HepG2 (cell line): ENCODE measurements around the gene ANKRD65. TPM values are rescaled to one million over a fixed set of nuclear protein-coding genes. Genes with fewer than 3 reads are reported as not detected.
A peak's percentile ranks its signal among the peaks of the same experiment; 100 is the strongest.

ENCODE experiments used
- AGO1 ChIP-seq: fragments of 200-400 bp; formaldehyde crosslinking; IDR thresholded peaks from 2 replicates; pipeline ENCODE4 v1.6.1; 2017; ENCODE audit warnings: mild to moderate bottlenecking, low read depth, low read length, moderate library complexity; ENCODE audit not compliant: poor library complexity, severe bottlenecking
- ATF5 ChIP-seq: sonication (generic); formaldehyde crosslinking; IDR thresholded peaks from 2 replicates; pipeline ENCODE4 v1.4.0; 2020; ENCODE audit warnings: mild to moderate bottlenecking, low read depth, missing genetic modification reagents
- CC2D1A ChIP-seq: sonication (generic); formaldehyde crosslinking; IDR thresholded peaks from 2 replicates; pipeline ENCODE4 v1.8.1; 2023; ENCODE audit warnings: mild to moderate bottlenecking, missing genetic modification reagents
- CCAR2 ChIP-seq: fragments of 200-400 bp; formaldehyde crosslinking; optimal IDR thresholded peaks from 2 replicates; pipeline ENCODE3; 2018; ENCODE audit warnings: low read depth, mild to moderate bottlenecking, low read length, moderate library complexity
- CERS6 ChIP-seq: sonication (generic); formaldehyde crosslinking; IDR thresholded peaks from 2 replicates; pipeline ENCODE4 v1.5.0; 2020; ENCODE audit warnings: missing genetic modification reagents
- CSRNP1 ChIP-seq: sonication (generic); formaldehyde crosslinking; IDR thresholded peaks from 2 replicates; pipeline ENCODE4 v1.8.1; 2023; ENCODE audit warnings: mild to moderate bottlenecking, missing genetic modification reagents
- FOSL2 ChIP-seq: sonication (generic); formaldehyde crosslinking; IDR thresholded peaks from 2 replicates; pipeline ENCODE4 v1.4.0; 2020; ENCODE audit warnings: missing genetic modification reagents
- FOXP4 ChIP-seq: sonication (generic); formaldehyde crosslinking; IDR thresholded peaks from 2 replicates; pipeline ENCODE4 v1.4.0; 2020; ENCODE audit warnings: missing genetic modification reagents
- JUNB ChIP-seq: sonication (generic); formaldehyde crosslinking; IDR thresholded peaks from 2 replicates; pipeline ENCODE4 v1.8.0; 2022; ENCODE audit warnings: missing genetic modification reagents, mild to moderate bottlenecking, borderline replicate concordance
- KLF13 ChIP-seq: sonication (generic); formaldehyde crosslinking; IDR thresholded peaks from 2 replicates; pipeline ENCODE4 v1.4.0; 2020; ENCODE audit warnings: mild to moderate bottlenecking, missing genetic modification reagents
- KLF15 ChIP-seq: sonication (generic); formaldehyde crosslinking; IDR thresholded peaks from 2 replicates; pipeline ENCODE4 v1.8.1; 2023; ENCODE audit warnings: borderline replicate concordance, mild to moderate bottlenecking, inconsistent platforms, missing genetic modification reagents, mixed read lengths
- MEIS2 ChIP-seq: sonication (generic); formaldehyde crosslinking; IDR thresholded peaks from 2 replicates; pipeline ENCODE4 v1.9.0; 2021; ENCODE audit warnings: mild to moderate bottlenecking, missing genetic modification reagents
- MXI1 ChIP-seq: IDR thresholded peaks from 3 replicates; pipeline ENCODE4 v1.6.1; 2012; ENCODE audit warnings: low read depth, low read length, inconsistent platforms, borderline replicate concordance
- NR2F2 ChIP-seq: IDR thresholded peaks from 2 replicates; pipeline ENCODE4 v1.6.1; 2012; ENCODE audit warnings: low read depth, inconsistent platforms, borderline replicate concordance
- PHF5A ChIP-seq: IDR thresholded peaks from one replicate; pipeline ENCODE4 v1.6.1; 2018; ENCODE audit warnings: low read depth, missing genetic modification reagents; ENCODE audit not compliant: unreplicated experiment
- REXO4 ChIP-seq: sonication (generic); formaldehyde crosslinking; IDR thresholded peaks from 2 replicates; pipeline ENCODE4 v1.8.0; 2022; ENCODE audit warnings: missing genetic modification reagents, mild to moderate bottlenecking, borderline replicate concordance
- SP140L ChIP-seq: sonication (generic); formaldehyde crosslinking; IDR thresholded peaks from 2 replicates; pipeline ENCODE4 v1.4.0; 2020; ENCODE audit warnings: missing genetic modification reagents, borderline replicate concordance
- TEF ChIP-seq: sonication (generic); formaldehyde crosslinking; IDR thresholded peaks from 2 replicates; pipeline ENCODE4 v1.5.0; 2020; ENCODE audit warnings: missing genetic modification reagents
- ZNF138 ChIP-seq: sonication (generic); formaldehyde crosslinking; IDR thresholded peaks from 2 replicates; pipeline ENCODE4 v1.5.0; 2020; ENCODE audit warnings: mild to moderate bottlenecking, low read depth, missing genetic modification reagents
- ZNF468 ChIP-seq: sonication (generic); formaldehyde crosslinking; IDR thresholded peaks from 2 replicates; pipeline ENCODE4 v1.8.0; 2022; ENCODE audit warnings: mild to moderate bottlenecking, moderate library complexity, missing genetic modification reagents
- ZNF530 ChIP-seq: sonication (generic); formaldehyde crosslinking; IDR thresholded peaks from 2 replicates; pipeline ENCODE4 v1.5.0; 2020; ENCODE audit warnings: low read depth, mild to moderate bottlenecking, missing genetic modification reagents
- ZNF597 ChIP-seq: sonication (generic); formaldehyde crosslinking; IDR thresholded peaks from 2 replicates; pipeline ENCODE4 v1.5.0; 2020; ENCODE audit warnings: missing genetic modification reagents
- ZNF781 ChIP-seq: sonication (generic); formaldehyde crosslinking; IDR thresholded peaks from 2 replicates; pipeline ENCODE4 v1.5.1; 2020; ENCODE audit warnings: borderline replicate concordance, mild to moderate bottlenecking, missing genetic modification reagents; ENCODE audit errors: not compliant biosample characterization
- polyA plus RNA-seq, 8 experiments: library from polyadenylated mRNA; depleted of rRNA in 3 of 8; stranded (reverse) in 7 of 8; unstranded in 1 of 8; fragments of >200 nt; fragmentation: Illumina TruSeq in 4 of 8; extraction: Trizol in 4 of 8; gene quantifications; 2 replicates each; pipeline versions ENCODE4 v1.2.1 to v1.2.3, GENCODE V29; 2011 to 2016; ENCODE audit warnings: low read depth in 4 of 8, missing spikeins in 1 of 8, mixed read lengths in 1 of 8; ENCODE audit not compliant: insufficient read depth in 1 of 8
- total RNA-seq, 5 experiments: library from RNA; depleted of rRNA; stranded (reverse); fragments of >200 nt; fragmentation: Illumina TruSeq; extraction: Trizol; gene quantifications; 2 replicates each; pipeline ENCODE4 v1.2.3, GENCODE V29; 2016; ENCODE audit warnings: low read depth in 1 of 5

Gene ANKRD65
- total and polyA plus RNA-seq, 2 of the 13 experiments (the other 11 are each of a cell fraction or from before 2014, with no cell fraction given), result 12.1 to 30.1 TPM

GRCh38 chr1:1437904-1438376 lies 16.9 kb upstream of the ANKRD65 start (continued):
- TF ChIP-seq KLF15 (CRISPR knock-in tag) (no peak), SP140L (CRISPR knock-in tag) (no peak), REXO4 (CRISPR knock-in tag) (0 out of 2 replicates have a peak, but pooled peaks have one; percentile 15), FOSL2 (no peak; the same call in 1 of the 2 replicates), KLF13 (CRISPR knock-in tag) (0 out of 2 replicates have a peak, but pooled peaks have one; percentile 62), ZNF781 (CRISPR knock-in tag) (no peak), ZNF597 (CRISPR knock-in tag) (no peak), TEF (CRISPR knock-in tag) (no peak), CSRNP1 (CRISPR knock-in tag) (no peak), PHF5A (no peak), ZNF138 (CRISPR knock-in tag) (no peak), NR2F2 (no peak), MEIS2 (0 out of 2 replicates have a peak, but pooled peaks have one; percentile 21), ZNF468 (CRISPR knock-in tag) (no peak), ATF5 (CRISPR knock-in tag) (no peak), MXI1 (peak; percentile 55; the same call in 1 of the 3 replicates), AGO1 (no peak), ZNF530 (CRISPR knock-in tag) (no peak), JUNB (CRISPR knock-in tag) (no peak), CERS6 (CRISPR knock-in tag) (no peak), CCAR2 (no peak), CC2D1A (no peak), FOXP4 (CRISPR knock-in tag) (no peak)
